Mesothelial cell of epicardium (in vitro differentiated cells): ENCODE data around the gene STAC2. TPM values are rescaled to one million over a fixed set of nuclear protein-coding genes. Genes with fewer than 3 reads are reported as not detected.

Source experiments
- DNase-seq, 2 experiments: peaks; one replicate each; pipeline ENCODE4 v3.0.0; 2021; ENCODE audit warnings: low spot score in 2 of 2; ENCODE audit not compliant: unreplicated experiment in 2 of 2
- H3K27ac Mint-ChIP-seq: 2 replicates; pipeline ENCODE4 v1.8.0; 2021; ENCODE audit warnings: mixed read lengths
- H3K27me3 Mint-ChIP-seq: 2 replicates; pipeline ENCODE4 v1.8.0; 2021; ENCODE audit warnings: low read depth, mixed read lengths
- H3K36me3 Mint-ChIP-seq: 2 replicates; pipeline ENCODE4 v1.8.0; 2021; ENCODE audit warnings: mixed read lengths
- H3K4me1 Mint-ChIP-seq: 2 replicates; pipeline ENCODE4 v1.8.0; 2021; ENCODE audit warnings: mixed read lengths
- H3K4me3 Mint-ChIP-seq: 2 replicates; pipeline ENCODE4 v1.8.0; 2021; ENCODE audit warnings: mild to moderate bottlenecking, moderate library complexity, mixed read lengths
- H3K9me3 Mint-ChIP-seq: 2 replicates; pipeline ENCODE4 v1.8.0; 2021; ENCODE audit warnings: mixed read lengths
- total RNA-seq: library from RNA; stranded (reverse); gene quantifications from 3 replicates; pipeline ENCODE4 v1.2.1, GENCODE V29; 2021
- TF ChIP-seq, protein P1 (sequence below): fragments of 200-600 bp; sonication (generic); IDR thresholded peaks from one replicate; pipeline ENCODE4 v1.5.0; 2021; ENCODE audit warnings: antibody characterized with exemption; ENCODE audit not compliant: unreplicated experiment

Gene STAC2
- total RNA-seq, 1 donor from 2014 or later, result 0.63 TPM

GRCh38 chr17:39236981-39237441 lies 11.3 kb upstream of the STAC2 start:
- DNase-seq, result no peak
- H3K4me1 Mint-ChIP-seq, result peaks cover 8% of the 10 kb centered on the region
- peaks cover 27% of the 10 kb centered on the region for H3K27me3 Mint-ChIP-seq
- TF ChIP-seq, protein P1, sequence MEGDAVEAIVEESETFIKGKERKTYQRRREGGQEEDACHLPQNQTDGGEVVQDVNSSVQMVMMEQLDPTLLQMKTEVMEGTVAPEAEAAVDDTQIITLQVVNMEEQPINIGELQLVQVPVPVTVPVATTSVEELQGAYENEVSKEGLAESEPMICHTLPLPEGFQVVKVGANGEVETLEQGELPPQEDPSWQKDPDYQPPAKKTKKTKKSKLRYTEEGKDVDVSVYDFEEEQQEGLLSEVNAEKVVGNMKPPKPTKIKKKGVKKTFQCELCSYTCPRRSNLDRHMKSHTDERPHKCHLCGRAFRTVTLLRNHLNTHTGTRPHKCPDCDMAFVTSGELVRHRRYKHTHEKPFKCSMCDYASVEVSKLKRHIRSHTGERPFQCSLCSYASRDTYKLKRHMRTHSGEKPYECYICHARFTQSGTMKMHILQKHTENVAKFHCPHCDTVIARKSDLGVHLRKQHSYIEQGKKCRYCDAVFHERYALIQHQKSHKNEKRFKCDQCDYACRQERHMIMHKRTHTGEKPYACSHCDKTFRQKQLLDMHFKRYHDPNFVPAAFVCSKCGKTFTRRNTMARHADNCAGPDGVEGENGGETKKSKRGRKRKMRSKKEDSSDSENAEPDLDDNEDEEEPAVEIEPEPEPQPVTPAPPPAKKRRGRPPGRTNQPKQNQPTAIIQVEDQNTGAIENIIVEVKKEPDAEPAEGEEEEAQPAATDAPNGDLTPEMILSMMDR, result no peak
- H3K4me3 Mint-ChIP-seq, result no peak overlapping the region
- no peaks in the 10 kb centered on the region for H3K36me3 Mint-ChIP-seq
- no peak overlapping the region for H3K27ac Mint-ChIP-seq
- H3K9me3 Mint-ChIP-seq, result no peaks in the 10 kb centered on the region

GRCh38 chr17:39236450-39236927 lies 10.7 kb upstream of the STAC2 start:
- no peak for DNase-seq
- no peak overlapping the region for H3K4me3 Mint-ChIP-seq
- peaks cover 32% of the 10 kb centered on the region for H3K27me3 Mint-ChIP-seq
- H3K9me3 Mint-ChIP-seq, result no peaks in the 10 kb centered on the region
- TF ChIP-seq, protein P1, result no peak
- no peaks in the 10 kb centered on the region for H3K36me3 Mint-ChIP-seq
- H3K4me1 Mint-ChIP-seq, result peaks cover 12% of the 10 kb centered on the region
- H3K27ac Mint-ChIP-seq, result no peak overlapping the region

GRCh38 chr17:39235555-39236449 lies 10.1 kb upstream of the STAC2 start:
- Mint-ChIP-seq H3K4me3 (no peak overlapping the region), H3K36me3 (no peaks in the 10 kb centered on the region), H3K4me1 (peaks cover 16% of the 10 kb centered on the region), H3K27me3 (peaks cover 37% of the 10 kb centered on the region), H3K9me3 (no peaks in the 10 kb centered on the region), H3K27ac (no peak overlapping the region)
- TF ChIP-seq, protein P1, result peak; percentile 48
- no peak for DNase-seq

DNA sequence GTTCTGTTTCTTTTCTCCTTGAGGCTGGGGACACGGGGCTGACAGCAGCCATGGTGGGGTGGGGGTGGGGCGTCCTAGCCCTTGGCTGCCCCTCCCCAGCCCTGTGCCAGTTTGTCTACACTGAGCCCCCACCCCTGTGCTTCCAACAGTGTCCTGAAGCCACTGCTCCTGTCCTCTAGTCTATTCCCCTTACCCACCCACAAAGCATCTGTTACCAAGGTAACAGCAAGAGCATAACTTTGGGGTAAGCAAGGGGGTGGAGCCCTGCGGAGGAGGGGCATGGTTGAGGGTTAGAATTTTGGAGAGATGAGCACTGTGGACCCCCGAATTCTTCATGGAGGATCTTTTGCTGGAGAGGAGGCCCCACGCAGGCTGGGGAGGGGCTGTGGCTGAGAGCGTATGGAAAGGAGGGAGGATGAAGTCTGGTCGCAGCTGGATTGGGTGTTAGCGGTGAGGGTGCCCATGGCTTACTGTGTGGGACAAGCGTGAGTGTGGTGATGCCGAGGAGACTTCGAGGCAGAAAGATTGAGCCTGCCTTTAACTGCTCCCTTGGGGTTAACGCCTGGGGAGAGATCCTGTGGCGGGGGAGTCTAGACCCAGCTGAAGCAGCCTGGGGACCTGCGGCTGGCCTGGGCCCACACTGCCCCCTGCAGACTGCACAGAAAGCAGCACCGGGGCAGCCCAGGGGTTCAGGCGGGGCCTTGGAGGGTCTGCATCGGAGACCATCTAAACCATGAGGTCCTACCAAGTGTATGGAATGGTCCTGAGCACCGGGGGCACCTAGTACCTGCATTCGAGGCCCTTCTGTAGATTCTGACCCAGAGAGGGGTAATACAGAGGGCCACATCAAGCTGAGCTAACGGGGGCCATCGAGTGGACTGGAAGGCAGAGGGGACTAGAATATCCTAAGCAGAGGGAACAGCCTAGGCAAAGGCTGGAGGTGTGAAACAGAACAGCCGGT lies 6.1 kb upstream of the STAC2 start:
- no peak overlapping the region for H3K27ac Mint-ChIP-seq
- peaks cover 48% of the 10 kb centered on the region for H3K27me3 Mint-ChIP-seq
- TF ChIP-seq, protein P1, result peak; percentile 30
- no peaks in the 10 kb centered on the region for H3K36me3 Mint-ChIP-seq
- no peak overlapping the region for H3K4me3 Mint-ChIP-seq
- peak in 1 of 2 experiments; percentile 71 for DNase-seq
- no peaks in the 10 kb centered on the region for H3K9me3 Mint-ChIP-seq
- H3K4me1 Mint-ChIP-seq, result peaks cover 16% of the 10 kb centered on the region

GRCh38 chr17:39231091-39231561 lies 5.4 kb upstream of the STAC2 start:
- H3K36me3 Mint-ChIP-seq, result no peaks in the 10 kb centered on the region
- H3K4me1 Mint-ChIP-seq, result peaks cover 14% of the 10 kb centered on the region
- H3K27ac Mint-ChIP-seq, result no peak overlapping the region
- no peak overlapping the region for H3K4me3 Mint-ChIP-seq
- peaks cover 53% of the 10 kb centered on the region for H3K27me3 Mint-ChIP-seq
- H3K9me3 Mint-ChIP-seq, result no peaks in the 10 kb centered on the region
- DNase-seq, result no peak
- TF ChIP-seq, protein P1, result no peak
